HepG2 (cell line): Measurements from ENCODE around the gene TPST2.

Experiments
- CTCF ChIP-seq: sonication (generic); formaldehyde crosslinking; IDR thresholded peaks from 2 replicates; pipeline ENCODE4 v1.5.0; 2020; ENCODE audit warnings: mild to moderate bottlenecking, missing genetic modification reagents, moderate library complexity
- HMGXB4 ChIP-seq, 2 experiments: sonication (generic) in 1 of 2; formaldehyde crosslinking in 1 of 2; IDR thresholded peaks; 2 replicates each; pipeline versions ENCODE4 v1.4.0 to v1.6.1; 2018 to 2020; ENCODE audit warnings: missing genetic modification reagents in 2 of 2, borderline replicate concordance in 1 of 2, low read depth in 1 of 2, mild to moderate bottlenecking in 1 of 2, missing biosample characterization in 1 of 2
- IRF2 ChIP-seq: IDR thresholded peaks from 2 replicates; pipeline ENCODE4 v1.6.1; 2018; ENCODE audit warnings: missing genetic modification reagents, missing compliant biosample characterization
- MLXIP ChIP-seq: sonication (generic); formaldehyde crosslinking; IDR thresholded peaks from 2 replicates; pipeline ENCODE4 v1.9.0; 2021; ENCODE audit warnings: missing genetic modification reagents, borderline replicate concordance
- POLR2A ChIP-seq, 2 experiments: IDR thresholded peaks; 2 replicates each; pipeline ENCODE4 v1.6.1; 2011; ENCODE audit warnings: low read depth in 2 of 2, low read length in 2 of 2, mild to moderate bottlenecking in 1 of 2, moderate library complexity in 1 of 2; ENCODE audit not compliant: insufficient read depth in 1 of 2
- RBAK ChIP-seq: sonication (generic); formaldehyde crosslinking; IDR thresholded peaks from 2 replicates; pipeline ENCODE4 v1.5.1; 2020; ENCODE audit warnings: mild to moderate bottlenecking, missing genetic modification reagents
- ZNF704 ChIP-seq: sonication (generic); formaldehyde crosslinking; IDR thresholded peaks from 2 replicates; pipeline ENCODE4 v1.8.1; 2023; ENCODE audit warnings: mild to moderate bottlenecking, inconsistent platforms, moderate library complexity, missing genetic modification reagents, borderline replicate concordance
- ZSCAN5A ChIP-seq: sonication (generic); formaldehyde crosslinking; IDR thresholded peaks from 2 replicates; pipeline ENCODE4 v1.8.0; 2022; ENCODE audit warnings: mild to moderate bottlenecking, missing genetic modification reagents, borderline replicate concordance
- ZXDC ChIP-seq: sonication (generic); formaldehyde crosslinking; IDR thresholded peaks from 2 replicates; pipeline ENCODE4 v1.5.0; 2020; ENCODE audit warnings: mild to moderate bottlenecking, missing genetic modification reagents

GRCh38 chr22:26516503-26516902 lies 73.4 kb downstream of the TPST2 start:
- no peak for TF ChIP-seq RBAK (CRISPR knock-in tag)
- no peak for TF ChIP-seq ZNF704 (CRISPR knock-in tag)
- TF ChIP-seq MLXIP (CRISPR knock-in tag) = no peak
- no peak for TF ChIP-seq HMGXB4 (CRISPR knock-in tag; IDR thresholded peaks at IDR 0.05; ENCODE audit: borderline replicate concordance in 1 of 2, low read depth in 1 of 2)
- TF ChIP-seq CTCF (CRISPR knock-in tag) = no peak
- no peak for TF ChIP-seq IRF2 (CRISPR knock-in tag)
- TF ChIP-seq POLR2A (IDR thresholded peaks at IDR 0.05; ENCODE audit: insufficient read depth in 1 of 2, low read depth in 2 of 2, low read length in 2 of 2) = no peak
- TF ChIP-seq ZSCAN5A (CRISPR knock-in tag) = no peak
- TF ChIP-seq ZXDC (CRISPR knock-in tag) = no peak
